GM19193 (cell line): ENCODE measurements around the gene CCDC86.
A peak's percentile ranks its signal among the peaks of the same experiment; 100 is the strongest.

Source experiments
- POLR2A ChIP-seq: IDR thresholded peaks from 4 replicates; pipeline ENCODE4 v1.6.1; 2011; ENCODE audit not compliant: insufficient read depth, insufficient read length; ENCODE audit errors: extremely low read depth

The CCDC86 gene

DNA sequence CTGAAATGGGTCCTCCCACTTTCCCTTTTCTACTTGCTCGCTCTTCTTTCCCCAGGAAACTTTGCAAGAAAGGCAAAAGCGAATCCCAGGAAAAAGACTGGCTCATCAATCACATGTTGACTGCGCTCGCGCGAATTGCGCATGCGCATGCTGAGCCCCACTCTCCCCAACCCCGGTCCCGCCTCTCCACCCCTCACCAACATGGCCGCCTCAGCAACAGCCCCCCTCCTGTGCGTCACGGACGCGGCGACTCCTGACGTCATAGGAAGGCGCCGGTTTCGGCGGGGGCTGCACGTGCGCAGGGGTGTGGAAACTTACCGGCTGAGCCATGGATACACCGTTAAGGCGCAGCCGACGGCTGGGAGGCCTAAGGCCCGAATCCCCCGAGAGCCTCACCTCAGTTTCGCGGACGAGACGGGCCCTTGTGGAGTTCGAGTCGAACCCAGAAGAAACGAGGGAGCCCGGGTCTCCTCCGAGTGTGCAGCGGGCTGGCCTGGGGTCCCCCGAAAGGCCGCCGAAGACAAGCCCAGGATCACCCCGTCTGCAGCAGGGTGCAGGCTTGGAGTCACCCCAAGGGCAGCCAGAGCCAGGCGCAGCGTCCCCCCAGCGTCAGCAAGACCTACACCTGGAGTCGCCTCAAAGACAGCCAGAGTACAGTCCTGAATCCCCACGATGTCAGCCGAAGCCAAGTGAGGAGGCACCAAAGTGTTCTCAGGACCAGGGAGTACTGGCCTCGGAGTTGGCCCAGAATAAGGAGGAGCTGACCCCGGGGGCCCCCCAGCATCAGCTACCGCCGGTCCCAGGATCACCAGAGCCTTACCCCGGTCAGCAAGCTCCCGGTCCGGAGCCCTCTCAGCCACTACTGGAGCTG, at the start of gene CCDC86:
Gene CCDC86, plus strand, starts transcription at position 317 of the 871 bp plus-strand sequence. Its CDS starts 12 bp downstream, at position 329.
- TF ChIP-seq POLR2A = peak; percentile 57

- TF ChIP-seq POLR2A = no peak
These were observed 49.4 kb upstream of the CCDC86 start for GRCh38 chr11:60792521-60792920.

- no peak for TF ChIP-seq POLR2A
These were observed 46.6 kb upstream of the CCDC86 start for GRCh38 chr11:60795291-60795690.

DNA sequence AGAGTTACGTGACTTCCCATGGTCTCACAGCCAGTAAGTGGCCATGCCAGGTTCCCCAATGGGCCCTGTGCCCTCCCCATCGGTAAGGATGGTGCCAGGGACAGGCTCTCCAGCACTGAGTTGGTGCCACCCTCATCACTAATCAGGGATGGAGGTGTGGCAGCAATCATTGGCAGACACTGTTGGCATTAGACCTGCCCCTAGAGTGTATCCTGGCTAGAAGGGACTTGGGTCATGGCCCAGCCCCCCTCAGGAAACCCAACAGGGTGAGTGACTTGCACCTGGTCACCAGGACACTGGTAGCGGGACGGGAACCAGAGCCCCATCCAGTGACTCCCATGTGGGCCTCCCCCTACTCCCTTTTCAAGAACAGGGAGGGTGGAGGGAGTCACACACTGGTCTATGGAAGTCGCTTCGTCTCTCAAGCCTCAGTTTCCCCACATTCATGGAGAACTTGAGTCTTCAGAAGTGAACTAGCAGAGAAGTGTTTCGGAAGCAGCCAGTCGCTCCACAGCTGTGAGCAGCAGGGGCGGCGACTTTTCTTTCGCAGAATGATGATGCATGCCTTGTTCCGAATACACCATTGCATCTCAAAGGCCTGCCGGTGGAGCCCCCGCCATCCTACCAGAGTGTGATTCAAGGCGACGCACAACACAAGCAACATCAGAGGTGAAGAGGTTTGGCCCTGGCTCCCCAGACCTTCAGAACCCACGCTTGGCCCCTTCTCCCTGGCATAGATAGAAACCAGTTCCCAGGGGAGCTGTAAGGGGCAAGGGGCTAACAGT, 43.9 kb upstream of the CCDC86 start:
- no peak for TF ChIP-seq POLR2A

DNA sequence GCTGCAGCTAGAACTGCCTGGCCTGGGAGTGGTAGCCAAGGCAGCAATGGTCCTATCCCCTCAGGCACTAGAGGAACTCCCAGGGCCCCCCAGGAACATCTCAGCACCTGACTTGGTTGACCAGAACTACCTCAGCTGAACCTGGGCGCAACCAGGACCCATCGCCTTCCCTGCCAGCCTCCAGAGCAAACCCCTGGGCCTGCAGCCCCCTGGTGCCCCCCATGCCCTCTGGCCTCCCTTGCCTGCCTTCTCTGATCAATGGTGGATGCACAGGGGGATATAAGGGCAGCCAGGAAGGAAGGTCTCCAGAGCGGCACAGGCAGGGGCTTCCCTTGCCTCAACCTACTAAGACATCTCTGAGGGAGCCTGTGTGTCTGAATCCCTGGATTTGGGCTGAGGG, 43.3 kb upstream of the CCDC86 start:
- TF ChIP-seq POLR2A = no peak

DNA sequence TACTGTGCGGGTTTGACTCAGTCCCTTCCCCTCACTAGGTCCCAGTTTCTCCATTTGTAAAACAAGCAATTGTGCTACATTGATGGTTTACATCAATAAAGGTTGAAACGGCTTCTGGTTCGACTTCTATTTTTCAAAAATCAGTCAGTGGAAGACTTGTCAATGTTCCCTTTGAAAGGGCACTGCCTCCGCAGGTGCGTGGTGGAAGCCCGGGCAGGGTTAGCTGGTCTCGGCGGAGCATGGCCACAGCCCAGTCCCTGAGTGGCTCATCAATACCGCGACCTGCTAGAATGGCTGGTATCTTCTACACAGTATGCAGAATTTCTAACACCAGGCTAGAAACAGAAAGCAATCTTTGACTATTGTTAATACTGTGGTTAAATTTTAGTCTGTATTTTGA, 40.7 kb upstream of the CCDC86 start:
- TF ChIP-seq POLR2A = no peak

DNA sequence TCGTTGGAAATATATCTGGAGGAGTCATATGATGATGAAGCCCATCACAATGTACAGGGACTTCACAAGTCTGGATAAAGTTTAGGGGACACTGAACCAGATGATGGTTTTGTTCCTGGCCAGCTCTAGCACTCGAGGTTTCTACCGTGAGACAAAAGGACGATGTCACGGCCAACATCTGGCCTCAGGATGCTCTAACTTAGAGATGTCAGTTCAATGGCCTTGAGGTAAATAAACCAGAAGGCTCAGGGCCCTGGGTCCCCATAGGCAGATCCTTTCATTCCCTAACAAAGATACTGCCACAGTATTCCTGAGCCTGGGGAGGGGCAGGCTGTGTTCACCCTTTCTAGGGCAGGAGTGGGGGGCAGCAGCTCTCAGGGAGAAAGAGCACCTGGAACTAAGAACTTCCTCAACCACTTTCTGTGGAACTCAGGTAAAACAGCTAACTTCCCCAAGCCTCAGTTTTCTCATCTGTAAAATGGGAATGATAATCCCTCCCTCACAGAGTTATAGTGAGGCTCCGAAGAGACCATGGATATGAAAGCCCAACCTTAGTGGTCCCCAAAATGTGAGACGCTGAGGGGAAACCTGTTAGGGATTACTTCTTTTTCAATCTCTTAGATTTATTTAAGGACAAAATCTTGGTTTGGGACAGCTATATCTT, 38.5 kb upstream of the CCDC86 start:
- no peak for TF ChIP-seq POLR2A

DNA sequence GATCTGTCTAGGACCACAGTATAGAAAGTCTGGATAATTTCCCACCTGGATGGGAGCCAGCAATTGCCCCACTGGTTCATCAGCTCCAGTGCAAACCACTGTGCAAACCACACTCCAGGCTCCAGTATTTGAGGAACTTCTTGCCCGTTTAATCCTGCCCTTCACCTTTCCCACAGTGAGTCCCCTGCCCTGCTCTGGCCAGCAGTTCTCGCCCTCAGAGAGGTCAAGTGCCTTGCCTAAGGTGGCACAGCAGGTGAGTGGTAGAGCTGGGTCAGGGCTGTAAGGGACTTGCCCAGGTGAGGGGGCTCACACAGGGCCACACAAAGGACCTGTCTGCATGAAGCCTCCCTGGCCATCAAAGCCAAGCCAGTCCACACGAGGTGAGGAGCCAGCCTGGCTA, 32.7 kb upstream of the CCDC86 start:
- TF ChIP-seq POLR2A = no peak

- no peak for TF ChIP-seq POLR2A
These were observed 32.2 kb upstream of the CCDC86 start for GRCh38 chr11:60809691-60810090.

DNA sequence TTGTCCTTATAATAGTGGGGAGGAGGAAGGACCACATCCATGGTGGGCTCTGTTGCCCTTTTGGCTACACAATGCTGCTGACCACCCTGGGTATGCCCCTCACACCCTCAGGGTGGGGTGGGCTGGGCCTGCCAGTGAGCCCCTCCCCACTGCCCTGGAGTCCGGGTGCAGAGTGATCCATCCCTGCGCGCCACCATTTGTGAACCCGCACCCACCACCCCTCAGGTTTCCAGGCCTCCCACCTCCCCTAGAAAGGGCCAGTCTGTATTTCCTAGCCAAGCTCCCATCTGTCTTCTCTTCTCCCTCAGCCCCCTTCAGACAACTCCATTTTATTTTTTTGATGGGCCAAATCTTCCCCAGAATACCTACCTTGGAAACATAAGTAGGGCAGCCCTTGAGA, 31.8 kb upstream of the CCDC86 start:
- TF ChIP-seq POLR2A = no peak

DNA sequence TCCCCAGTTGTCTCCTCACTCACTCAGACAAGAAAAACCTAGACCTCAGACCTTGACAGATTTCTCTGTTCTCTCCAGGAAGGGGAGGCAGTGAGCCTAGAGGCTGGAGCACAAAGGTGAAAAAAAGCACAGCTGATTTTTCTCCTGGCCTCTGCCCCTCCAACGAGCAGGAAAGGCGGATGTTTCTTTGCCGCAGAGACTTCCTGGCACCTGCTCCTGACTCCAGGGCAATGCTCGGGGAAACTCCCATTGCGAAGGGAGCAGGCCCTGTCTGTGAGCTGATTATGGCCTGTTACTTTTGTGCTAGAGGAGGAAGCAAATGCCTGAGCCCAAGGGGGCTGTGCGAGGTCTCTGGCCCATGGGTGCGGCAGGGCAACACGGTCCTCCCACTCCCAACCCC, 31.3 kb upstream of the CCDC86 start:
- no peak for TF ChIP-seq POLR2A

- no peak for TF ChIP-seq POLR2A
These were observed 28.6 kb upstream of the CCDC86 start for GRCh38 chr11:60813324-60813723.

DNA sequence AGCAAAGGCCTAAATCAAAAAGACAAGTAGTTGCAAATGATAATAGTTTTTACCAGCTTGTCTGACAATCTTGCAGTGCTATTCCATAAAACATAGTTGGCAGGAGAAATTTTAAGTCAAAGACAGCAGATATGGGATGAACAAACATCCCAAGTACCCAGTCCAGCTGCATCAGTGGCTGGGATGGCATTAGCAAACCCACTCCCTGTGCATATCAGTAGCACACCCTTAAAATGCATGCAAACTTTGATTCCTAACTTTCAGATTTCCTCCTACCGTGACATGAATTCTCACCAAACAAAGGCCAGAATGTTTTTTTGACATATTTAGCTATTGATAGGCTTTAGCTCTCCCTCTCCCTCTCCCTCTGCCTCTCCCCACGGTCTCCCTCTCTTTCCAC, 27.8 kb upstream of the CCDC86 start:
- no peak for TF ChIP-seq POLR2A

GRCh38 chr11:60816590-60817157, 25.2 kb upstream of the CCDC86 start:
- no peak for TF ChIP-seq POLR2A

GRCh38 chr11:60818057-60818456, 23.9 kb upstream of the CCDC86 start:
- TF ChIP-seq POLR2A = no peak

- TF ChIP-seq POLR2A = no peak
These were observed 19.9 kb upstream of the CCDC86 start for GRCh38 chr11:60821827-60822599.
